Right renal cortex interstitium (tissue), 3 donors: Measurements from ENCODE around the gene RGS16. TPM values are rescaled to one million over a fixed set of nuclear protein-coding genes. Genes with fewer than 3 reads are reported as not detected.

Source experiments
- DNase-seq, 3 donors: peaks; one replicate each; pipeline ENCODE4 v3.0.0-alpha.2; 2013; ENCODE audit warnings: low read depth in 3 of 3, low spot score in 2 of 3
- polyA plus RNA-seq, 3 donors: library from polyadenylated mRNA; unstranded; fragments of 120-200 nt; gene quantifications; one replicate each; pipeline ENCODE4 v1.2.1, GENCODE V29; 2013; ENCODE audit not compliant: insufficient read length in 3 of 3

RGS16 gene
- polyA plus RNA-seq, 3 donors = 0.71 to 1.4 (median 1.2) TPM

GRCh38 chr1:182630586-182630985 is 26.4 kb upstream of the RGS16 start:
- DNase-seq = no peak

- DNase-seq = no peak
Measured at GRCh38 chr1:182629499-182630096, 25.4 kb upstream of the RGS16 start.

GRCh38 chr1:182629080-182629479 is 24.9 kb upstream of the RGS16 start:
- no peak for DNase-seq

GRCh38 chr1:182628657-182629056 is 24.5 kb upstream of the RGS16 start:
- no peak for DNase-seq

GRCh38 chr1:182627622-182628021 is 23.4 kb upstream of the RGS16 start:
- no peak for DNase-seq

GRCh38 chr1:182626527-182626926 is 22.3 kb upstream of the RGS16 start:
- DNase-seq = no peak

GRCh38 chr1:182625719-182626504 is 21.7 kb upstream of the RGS16 start:
- no peak for DNase-seq

- no peak for DNase-seq
Measured at GRCh38 chr1:182625024-182625423, 20.8 kb upstream of the RGS16 start.

- no peak for DNase-seq
Measured at GRCh38 chr1:182624577-182624976, 20.4 kb upstream of the RGS16 start.

- DNase-seq = no peak
Measured at GRCh38 chr1:182622901-182623528, 18.8 kb upstream of the RGS16 start.

- no peak for DNase-seq
Measured at GRCh38 chr1:182621906-182622305, 17.7 kb upstream of the RGS16 start.

- no peak for DNase-seq
Measured at GRCh38 chr1:182620924-182621585, 16.9 kb upstream of the RGS16 start.

- DNase-seq = no peak
Measured at GRCh38 chr1:182617734-182618351, 13.7 kb upstream of the RGS16 start.

- DNase-seq = no peak
Measured at GRCh38 chr1:182617014-182617429, 12.8 kb upstream of the RGS16 start.

GRCh38 chr1:182616130-182617013 is 12.2 kb upstream of the RGS16 start:
- no peak for DNase-seq

GRCh38 chr1:182615468-182616129 is 11.4 kb upstream of the RGS16 start:
- DNase-seq = no peak

GRCh38 chr1:182614796-182615454 is 10.7 kb upstream of the RGS16 start:
- peak in 1 of 3 donors; percentile 70 for DNase-seq

GRCh38 chr1:182611787-182612186 is 7.6 kb upstream of the RGS16 start:
- DNase-seq = no peak

GRCh38 chr1:182611326-182611725 is 7.1 kb upstream of the RGS16 start:
- DNase-seq = no peak
